ENCODE results near the gene SH3GLB1. TPM values are rescaled to one million over a fixed set of nuclear protein-coding genes. Genes with fewer than 3 reads are reported as not detected.

The SH3GLB1 gene
- total RNA-seq, 1 experiment from 2014 or later = 42.4 TPM

- TF ChIP-seq ZNF274 (IDR thresholded peaks at IDR 0.05; ENCODE audit: low read depth, low read length) (no peak), EZH2phosphoT487 (IDR thresholded peaks at IDR 0.05; ENCODE audit: borderline replicate concordance) (no peak), EZH2 (IDR thresholded peaks at IDR 0.05) (no peak)
- Histone ChIP-seq H3K4me1 (ENCODE audit: control insufficient read depth in 1 of 2, insufficient read depth in 2 of 2, low read length in 2 of 2) (peaks cover 17 to 22% of the 10 kb centered on the region in 2 experiments), H3K27me3 (ENCODE audit: insufficient read depth, low read length) (no peaks in the 10 kb centered on the region), H3K9ac (ENCODE audit: low read length) (no peak overlapping the region), H3K9me3 (ENCODE audit: control insufficient read depth in 1 of 2, insufficient read depth in 1 of 2, low read depth in 1 of 2, low read length in 2 of 2) (no peaks in the 10 kb centered on the region), H3K27ac (ENCODE audit: low read depth, low read length) (no peak overlapping the region), H2AFZ (ENCODE audit: low read depth, low read length, poor library complexity, severe bottlenecking) (peak overlapping the region; percentile 3), H3K9me2 (ENCODE audit: insufficient read depth) (no peaks in the 10 kb centered on the region), H3K79me2 (ENCODE audit: insufficient read depth, low read length) (no peaks in the 10 kb centered on the region), H3K4me3 (replicated peaks in 1 of 2; ENCODE audit: low read depth in 1 of 2, low read length in 2 of 2) (peak overlapping the region in 1 of 2 experiments; percentile 14; a peak in 1 of 4 replicates), H4K20me1 (ENCODE audit: insufficient read depth) (no peaks in the 10 kb centered on the region), H3K36me3 (ENCODE audit: control insufficient read depth in 1 of 2, insufficient read depth in 2 of 2, low read length in 2 of 2) (no peaks in the 10 kb centered on the region), H3K4me2 (ENCODE audit: low read length) (peak overlapping the region; percentile 53)
- ChIA-PET RAD21 (ENCODE audit: low non-redundant PET in 1 of 2, low total read pairs in 2 of 2, uncharacterized antibody in 2 of 2, unreplicated experiment in 2 of 2) (interaction anchor here in 1 of 2 experiments (0.7 kb wide), 1 partner anchor 141 kb away, joined by 6 read pairs; the partner anchor contains the start of genes HS2ST1 and SELENOF), POLR2A (no interaction called here), CTCF (no interaction called here)
- DNase-seq (ENCODE audit: low read depth, low spot score) (no peak), ATAC-seq (peak; percentile 41)
- intact Hi-C loops (cut with micrococcal nuclease) = no loop called here
- no TSS peak for BruUV-seq (replicated peaks)
These were observed 69.2 kb downstream of the SH3GLB1 start for GRCh38 chr1:86773341-86774288.

GRCh38 chr1:86774305-86775295 is 70.2 kb downstream of the SH3GLB1 start:
- Histone ChIP-seq H3K79me2 (ENCODE audit: insufficient read depth, low read length) (no peaks in the 10 kb centered on the region), H3K9me2 (ENCODE audit: insufficient read depth) (no peaks in the 10 kb centered on the region), H3K4me3 (replicated peaks in 1 of 2; ENCODE audit: low read depth in 1 of 2, low read length in 2 of 2) (peak overlapping the region in 1 of 2 experiments; percentile 14; a peak in 1 of 4 replicates), H3K9ac (ENCODE audit: low read length) (no peak overlapping the region), H3K4me1 (ENCODE audit: control insufficient read depth in 1 of 2, insufficient read depth in 2 of 2, low read length in 2 of 2) (peaks cover 17 to 22% of the 10 kb centered on the region in 2 experiments), H2AFZ (ENCODE audit: low read depth, low read length, poor library complexity, severe bottlenecking) (peak overlapping the region; percentile 98), H4K20me1 (ENCODE audit: insufficient read depth) (no peaks in the 10 kb centered on the region), H3K9me3 (ENCODE audit: control insufficient read depth in 1 of 2, insufficient read depth in 1 of 2, low read depth in 1 of 2, low read length in 2 of 2) (no peaks in the 10 kb centered on the region), H3K4me2 (ENCODE audit: low read length) (peak overlapping the region; percentile 53), H3K27ac (ENCODE audit: low read depth, low read length) (no peak overlapping the region), H3K27me3 (ENCODE audit: insufficient read depth, low read length) (no peaks in the 10 kb centered on the region), H3K36me3 (ENCODE audit: control insufficient read depth in 1 of 2, insufficient read depth in 2 of 2, low read length in 2 of 2) (no peaks in the 10 kb centered on the region)
- peak; percentile 86 for ATAC-seq
- DNase-seq (ENCODE audit: low read depth, low spot score) = peak; percentile 49
- intact Hi-C loops (cut with micrococcal nuclease) = no loop called here
- BruUV-seq (replicated peaks) = no TSS peak
- ChIA-PET POLR2A (no interaction called here), RAD21 (ENCODE audit: low non-redundant PET in 1 of 2, low total read pairs in 2 of 2, uncharacterized antibody in 2 of 2, unreplicated experiment in 2 of 2) (interaction anchor here in 1 of 2 experiments (0.7 kb wide), 1 partner anchor 140 kb away, joined by 6 read pairs; the partner anchor contains the start of genes HS2ST1 and SELENOF), CTCF (interaction anchor here (1.4 kb wide), 1 partner anchor 70 kb away, joined by 3 read pairs; the partner anchor contains the start of gene SH3GLB1)
- TF ChIP-seq CTCF (IDR thresholded peaks at IDR 0.05 in 2 of 3, conservative IDR thresholded peaks at IDR 0.05 in 1 of 3; ENCODE audit: borderline replicate concordance in 1 of 3, insufficient read depth in 1 of 3, low read depth in 2 of 3, low read length in 2 of 3) (no peak), ATF3 (IDR thresholded peaks at IDR 0.05) (no peak), RAD21 (IDR thresholded peaks at IDR 0.05; ENCODE audit: low read depth) (no peak), MAX (IDR thresholded peaks at IDR 0.05) (0 out of 2 replicates have a peak, but pooled peaks have one; percentile 30), CEBPB (IDR thresholded peaks at IDR 0.05; ENCODE audit: low read depth) (peak; percentile 88), SP1 (IDR thresholded peaks at IDR 0.05; ENCODE audit: low read depth) (peak; percentile 46; the same call in 1 of the 2 replicates), ZNF274 (IDR thresholded peaks at IDR 0.05; ENCODE audit: low read depth, low read length) (no peak), SRF (IDR thresholded peaks at IDR 0.05; ENCODE audit: low read depth) (peak; percentile 22; the same call in 1 of the 2 replicates), YY1 (IDR thresholded peaks at IDR 0.05; ENCODE audit: extremely low read depth, insufficient replicate concordance, low read depth, low read length) (no peak), JUND (IDR thresholded peaks at IDR 0.05) (peak; percentile 54), TCF7L2 (IDR thresholded peaks at IDR 0.05; ENCODE audit: borderline replicate concordance, extremely low read depth, insufficient read depth, insufficient read length) (peak; percentile 83)
